Measurements from ENCODE around the gene ZBTB9. TPM values are rescaled to one million over a fixed set of nuclear protein-coding genes. Genes with fewer than 3 reads are reported as not detected.

The ZBTB9 gene, protein sequence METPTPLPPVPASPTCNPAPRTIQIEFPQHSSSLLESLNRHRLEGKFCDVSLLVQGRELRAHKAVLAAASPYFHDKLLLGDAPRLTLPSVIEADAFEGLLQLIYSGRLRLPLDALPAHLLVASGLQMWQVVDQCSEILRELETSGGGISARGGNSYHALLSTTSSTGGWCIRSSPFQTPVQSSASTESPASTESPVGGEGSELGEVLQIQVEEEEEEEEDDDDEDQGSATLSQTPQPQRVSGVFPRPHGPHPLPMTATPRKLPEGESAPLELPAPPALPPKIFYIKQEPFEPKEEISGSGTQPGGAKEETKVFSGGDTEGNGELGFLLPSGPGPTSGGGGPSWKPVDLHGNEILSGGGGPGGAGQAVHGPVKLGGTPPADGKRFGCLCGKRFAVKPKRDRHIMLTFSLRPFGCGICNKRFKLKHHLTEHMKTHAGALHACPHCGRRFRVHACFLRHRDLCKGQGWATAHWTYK
- 1 to 10 TPM; 4.0 to 5.4 (median 4.6) TPM for total RNA-seq

DNA sequence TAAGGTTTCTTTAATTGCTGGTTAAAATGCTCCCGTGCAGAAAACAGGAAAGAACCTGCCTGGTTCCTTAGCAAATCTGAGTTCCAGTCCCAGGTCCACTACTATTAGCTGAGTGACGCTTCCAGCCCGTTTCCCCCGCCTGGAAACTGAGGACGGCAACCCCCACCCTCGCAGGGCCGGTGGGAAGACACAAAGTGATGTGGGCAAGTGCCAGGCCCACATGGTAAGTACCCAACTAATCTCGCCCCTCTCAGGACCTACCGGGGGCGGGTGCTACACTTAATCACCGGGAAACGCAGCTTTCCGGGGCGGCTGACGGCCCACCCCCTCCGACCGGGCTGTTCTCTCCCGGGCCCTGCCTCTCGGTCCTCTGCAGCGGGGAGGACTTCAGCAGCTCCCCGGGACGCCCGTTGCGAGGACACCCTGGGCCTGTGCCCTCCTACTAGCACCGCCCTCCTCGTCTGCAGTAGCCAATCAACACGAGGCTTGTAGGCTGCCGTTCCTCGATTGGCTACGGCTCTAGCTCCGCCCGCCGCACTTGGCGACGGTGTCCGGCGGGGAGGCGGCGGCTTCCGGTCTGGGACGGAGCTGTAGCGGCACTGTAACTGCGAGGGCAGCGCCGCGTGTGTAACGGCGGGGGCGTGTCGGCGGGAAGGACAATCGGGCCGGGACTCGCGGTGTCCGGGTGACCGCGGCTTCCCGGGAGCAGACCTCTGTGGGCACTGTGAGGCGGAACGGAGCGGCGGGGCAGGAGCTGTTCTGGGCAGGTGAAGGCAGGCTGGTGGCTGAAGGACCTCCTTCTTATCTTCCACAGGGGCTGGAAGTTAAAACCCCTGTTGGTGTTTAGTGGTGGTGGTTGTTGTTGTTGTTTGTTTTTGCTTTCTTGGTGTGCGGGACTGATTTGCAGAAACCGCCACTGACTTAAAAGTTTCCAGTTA, at the start of gene ZBTB9:
ZBTB9 (plus strand) TSS at position 568 of the 938 bp plus-strand sequence. CDS start 525 bp downstream, outside the sequence.
- 0 to 1% methylated on average over 30 to 46 of the region's 65 CpGs for WGBS, 2 donors
- DNase-seq (ENCODE audit: low spot score in 2 of 2) = peak; percentile 96 to 99
- TF ChIP-seq, protein P1, sequence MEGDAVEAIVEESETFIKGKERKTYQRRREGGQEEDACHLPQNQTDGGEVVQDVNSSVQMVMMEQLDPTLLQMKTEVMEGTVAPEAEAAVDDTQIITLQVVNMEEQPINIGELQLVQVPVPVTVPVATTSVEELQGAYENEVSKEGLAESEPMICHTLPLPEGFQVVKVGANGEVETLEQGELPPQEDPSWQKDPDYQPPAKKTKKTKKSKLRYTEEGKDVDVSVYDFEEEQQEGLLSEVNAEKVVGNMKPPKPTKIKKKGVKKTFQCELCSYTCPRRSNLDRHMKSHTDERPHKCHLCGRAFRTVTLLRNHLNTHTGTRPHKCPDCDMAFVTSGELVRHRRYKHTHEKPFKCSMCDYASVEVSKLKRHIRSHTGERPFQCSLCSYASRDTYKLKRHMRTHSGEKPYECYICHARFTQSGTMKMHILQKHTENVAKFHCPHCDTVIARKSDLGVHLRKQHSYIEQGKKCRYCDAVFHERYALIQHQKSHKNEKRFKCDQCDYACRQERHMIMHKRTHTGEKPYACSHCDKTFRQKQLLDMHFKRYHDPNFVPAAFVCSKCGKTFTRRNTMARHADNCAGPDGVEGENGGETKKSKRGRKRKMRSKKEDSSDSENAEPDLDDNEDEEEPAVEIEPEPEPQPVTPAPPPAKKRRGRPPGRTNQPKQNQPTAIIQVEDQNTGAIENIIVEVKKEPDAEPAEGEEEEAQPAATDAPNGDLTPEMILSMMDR (IDR thresholded peaks at IDR 0.05) = no peak
- no peak for TF ChIP-seq POLR2A (IDR thresholded peaks at IDR 0.05)
- intact Hi-C loops (cut with DNase I; ENCODE audit: low total_unique reads) = no loop called here
- peak within 1 kb of the TSS; percentile 60 for H3K4me3 ChIP-seq (ENCODE audit: low read depth, poor library complexity, severe bottlenecking)

DNA sequence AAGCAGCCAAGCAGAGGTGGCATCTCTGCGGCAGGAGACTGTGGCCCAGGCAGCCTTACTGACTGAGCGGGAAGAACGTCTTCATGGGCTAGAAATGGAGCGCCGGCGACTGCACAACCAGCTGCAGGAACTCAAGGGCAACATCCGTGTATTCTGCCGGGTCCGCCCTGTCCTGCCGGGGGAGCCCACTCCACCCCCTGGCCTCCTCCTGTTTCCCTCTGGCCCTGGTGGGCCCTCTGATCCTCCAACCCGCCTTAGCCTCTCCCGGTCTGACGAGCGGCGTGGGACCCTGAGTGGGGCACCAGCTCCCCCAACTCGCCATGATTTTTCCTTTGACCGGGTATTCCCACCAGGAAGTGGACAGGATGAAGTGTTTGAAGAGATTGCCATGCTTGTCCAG, 49.5 kb upstream of the ZBTB9 start:
- intact Hi-C loops (cut with DNase I; ENCODE audit: low total_unique reads) = no loop called here
- no peak for DNase-seq (ENCODE audit: low spot score in 2 of 2)
- no peak overlapping the region for H3K4me3 ChIP-seq (ENCODE audit: low read depth, poor library complexity, severe bottlenecking)
- WGBS, 2 donors = 91 to 93% methylated on average over 16 to 17 of the region's 17 CpGs
- no peak for TF ChIP-seq POLR2A (IDR thresholded peaks at IDR 0.05)

DNA sequence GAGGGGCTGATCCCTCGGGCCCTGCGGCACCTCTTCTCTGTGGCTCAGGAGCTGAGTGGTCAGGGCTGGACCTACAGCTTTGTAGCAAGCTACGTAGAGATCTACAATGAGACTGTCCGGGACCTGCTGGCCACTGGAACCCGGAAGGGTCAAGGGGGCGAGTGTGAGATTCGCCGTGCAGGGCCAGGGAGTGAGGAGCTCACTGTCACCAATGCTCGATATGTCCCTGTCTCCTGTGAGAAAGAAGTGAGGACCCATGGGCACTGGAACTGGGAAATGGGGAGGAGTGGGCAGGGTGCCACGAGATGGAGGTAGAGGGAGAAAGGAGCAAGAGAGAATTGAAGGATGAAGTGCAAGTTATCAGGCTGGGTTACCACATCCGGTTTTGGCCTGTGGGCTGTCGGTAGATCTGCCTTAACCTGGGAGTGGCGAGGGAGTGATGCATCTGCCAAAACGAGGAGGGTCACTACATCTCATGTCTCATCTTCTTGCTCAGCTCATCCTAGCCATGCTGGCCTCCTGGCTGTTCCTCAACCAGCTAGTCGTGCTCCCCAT, 48.9 kb upstream of the ZBTB9 start:
- no peak for DNase-seq (ENCODE audit: low spot score in 2 of 2)
- WGBS, 2 donors = 91 to 93% methylated on average over 14 to 15 of the region's 15 CpGs
- no peak for TF ChIP-seq POLR2A (IDR thresholded peaks at IDR 0.05)
- TF ChIP-seq, protein P1 (IDR thresholded peaks at IDR 0.05) = no peak
- H3K4me3 ChIP-seq (ENCODE audit: low read depth, poor library complexity, severe bottlenecking) = no peak overlapping the region
- intact Hi-C loops (cut with DNase I; ENCODE audit: low total_unique reads) = no loop called here

DNA sequence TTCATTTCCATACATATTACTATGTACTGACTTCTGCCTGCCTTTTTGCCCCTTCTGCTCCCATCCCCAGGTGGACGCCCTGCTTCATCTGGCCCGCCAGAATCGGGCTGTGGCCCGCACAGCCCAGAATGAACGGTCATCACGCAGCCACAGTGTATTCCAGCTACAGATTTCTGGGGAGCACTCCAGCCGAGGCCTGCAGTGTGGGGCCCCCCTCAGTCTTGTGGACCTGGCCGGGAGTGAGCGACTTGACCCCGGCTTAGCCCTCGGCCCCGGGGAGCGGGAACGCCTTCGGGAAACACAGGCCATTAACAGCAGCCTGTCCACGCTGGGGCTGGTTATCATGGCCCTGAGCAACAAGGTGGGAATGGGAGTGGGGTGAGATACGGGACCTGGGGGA, 48.2 kb upstream of the ZBTB9 start:
- WGBS, 2 donors = 97% methylated on average over 17 of the region's 17 CpGs
- no peak for TF ChIP-seq POLR2A (IDR thresholded peaks at IDR 0.05)
- TF ChIP-seq, protein P1 (IDR thresholded peaks at IDR 0.05) = no peak
- intact Hi-C loops (cut with DNase I; ENCODE audit: low total_unique reads) = no loop called here
- no peak for DNase-seq (ENCODE audit: low spot score in 2 of 2)
- H3K4me3 ChIP-seq (ENCODE audit: low read depth, poor library complexity, severe bottlenecking) = no peak overlapping the region

DNA sequence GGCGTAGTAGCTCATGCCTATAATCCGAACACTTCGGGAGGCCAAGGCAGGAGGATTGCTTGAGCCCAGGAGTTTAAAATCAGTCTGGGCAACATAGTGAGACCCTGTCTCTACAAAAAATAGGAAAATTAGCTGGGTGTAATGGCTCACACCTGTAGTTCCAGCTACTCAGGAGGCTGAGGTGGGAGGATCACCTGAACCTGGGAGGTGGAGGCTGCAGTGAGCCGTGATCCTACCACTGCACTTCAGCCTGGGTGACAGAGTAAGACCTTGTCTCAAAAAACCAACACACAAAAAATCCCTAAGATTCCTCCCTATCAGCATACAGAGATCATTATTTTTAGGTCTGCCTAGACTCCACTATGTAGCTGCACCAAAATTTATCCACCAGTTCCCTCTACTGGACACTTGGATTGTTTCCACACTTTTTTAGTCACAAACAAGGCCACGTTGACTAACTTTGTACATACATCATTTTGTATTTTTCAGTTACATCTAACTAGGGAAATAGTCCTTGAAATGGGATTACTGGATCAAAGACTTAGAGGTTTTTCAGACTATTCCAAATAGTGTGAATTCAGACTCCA, 47.2 kb upstream of the ZBTB9 start:
- 84 to 86% methylated on average over 5 of the region's 5 CpGs for WGBS, 2 donors
- intact Hi-C loops (cut with DNase I; ENCODE audit: low total_unique reads) = no loop called here
- TF ChIP-seq, protein P1 (IDR thresholded peaks at IDR 0.05) = no peak
- H3K4me3 ChIP-seq (ENCODE audit: low read depth, poor library complexity, severe bottlenecking) = no peak overlapping the region
- no peak for DNase-seq (ENCODE audit: low spot score in 2 of 2)

Measured in lower leg skin (tissue), 4 donors.